Mesendoderm (in vitro differentiated cells): ENCODE data around the gene FANCE.
A peak's percentile ranks its signal among the peaks of the same experiment; 100 is the strongest.

Experiments
- DNase-seq: peaks from one replicate; pipeline ENCODE4 v3.0.0; 2013
- H2AK5ac ChIP-seq: 2 replicates; pipeline ENCODE4 v1.6.1; 2013; ENCODE audit warnings: low read length, inconsistent platforms
- H2BK120ac ChIP-seq: 2 replicates; pipeline ENCODE4 v1.6.1; 2013; ENCODE audit warnings: low read depth, mild to moderate bottlenecking, low read length, moderate library complexity, mixed read lengths
- H2BK15ac ChIP-seq: replicated peaks from 2 replicates; pipeline ENCODE4 v1.6.1; 2013; ENCODE audit warnings: low read depth, mild to moderate bottlenecking, moderate library complexity
- H2BK5ac ChIP-seq: 2 replicates; pipeline ENCODE4 v1.6.1; 2013; ENCODE audit warnings: low read length, inconsistent platforms
- H3K18ac ChIP-seq: 2 replicates; pipeline ENCODE4 v1.6.1; 2013; ENCODE audit warnings: mild to moderate bottlenecking, low read length, mixed read lengths
- H3K23ac ChIP-seq: one replicate; pipeline ENCODE4 v1.6.1; 2013; ENCODE audit warnings: low read length
- H3K27ac ChIP-seq: 2 replicates; pipeline ENCODE4 v1.5.1; 2013; ENCODE audit warnings: low read depth, mild to moderate bottlenecking, inconsistent platforms, low read length, moderate library complexity
- H3K27me3 ChIP-seq: 2 replicates; pipeline ENCODE4 v1.6.1; 2013; ENCODE audit warnings: low read length, control low read depth, mild to moderate bottlenecking, inconsistent platforms; ENCODE audit not compliant: insufficient read depth, poor library complexity
- H3K36me3 ChIP-seq: 2 replicates; pipeline ENCODE4 v1.6.1; 2013; ENCODE audit warnings: low read length, inconsistent platforms; ENCODE audit not compliant: control insufficient read depth, insufficient read depth
- H3K4ac ChIP-seq: one replicate; pipeline ENCODE4 v1.6.1; 2013; ENCODE audit warnings: low read depth, mild to moderate bottlenecking, low read length, moderate library complexity
- H3K4me1 ChIP-seq: 2 replicates; pipeline ENCODE4 v1.6.1; 2013; ENCODE audit warnings: low read depth, low read length, inconsistent platforms; ENCODE audit not compliant: control insufficient read depth
- H3K4me2 ChIP-seq: 2 replicates; pipeline ENCODE4 v1.6.1; 2013; ENCODE audit warnings: low read length
- H3K4me3 ChIP-seq: 2 replicates; pipeline ENCODE4 v1.5.1; 2013; ENCODE audit warnings: mild to moderate bottlenecking, low read length
- H3K56ac ChIP-seq: one replicate; pipeline ENCODE4 v1.6.1; 2013; ENCODE audit warnings: low read length
- H3K79me1 ChIP-seq: 2 replicates; pipeline ENCODE4 v1.6.1; 2013; ENCODE audit warnings: low read length, inconsistent platforms
- H3K79me2 ChIP-seq: 2 replicates; pipeline ENCODE4 v1.6.1; 2013; ENCODE audit warnings: mild to moderate bottlenecking, low read length; ENCODE audit not compliant: control insufficient read depth, insufficient read depth
- H3K9ac ChIP-seq: 2 replicates; pipeline ENCODE4 v1.6.1; 2013; ENCODE audit warnings: low read length, inconsistent platforms
- H4K5ac ChIP-seq: one replicate; pipeline ENCODE4 v1.6.1; 2013; ENCODE audit warnings: low read length
- H4K8ac ChIP-seq: one replicate; pipeline ENCODE4 v1.6.1; 2013; ENCODE audit warnings: low read depth, mild to moderate bottlenecking, control low read depth, low read length, moderate library complexity
- WGBS: extraction: QIAGEN DNeasy Blood & Tissue Kit; methylation state at CpG from one replicate; pipeline ENCODE4 v1.1.7; 2013; ENCODE audit warnings: low lambda C conversion rate, missing lambda C conversion rate; ENCODE audit not compliant: insufficient coverage; ENCODE audit errors: extremely low coverage; 5-methylcytosine and 5-hydroxymethylcytosine counted together

The FANCE gene

GRCh38 chr6:35493307-35493983, 41.3 kb downstream of the FANCE start:
- H2BK120ac ChIP-seq, result no peak overlapping the region
- H3K79me2 ChIP-seq, result peaks cover 56% of the 10 kb centered on the region
- H2BK5ac ChIP-seq, result no peak overlapping the region
- no peak overlapping the region for H4K8ac ChIP-seq
- no CpG with 5 or more reads among the region's 28 CpGs for WGBS
- DNase-seq, result no peak
- no peak overlapping the region for H2BK15ac ChIP-seq
- peak overlapping the region; percentile 48 for H3K9ac ChIP-seq
- H3K4me2 ChIP-seq, result no peak overlapping the region
- H3K4me1 ChIP-seq, result peaks cover 39% of the 10 kb centered on the region
- no peaks in the 10 kb centered on the region for H3K36me3 ChIP-seq
- H3K4ac ChIP-seq, result no peak overlapping the region
- H3K27me3 ChIP-seq, result no peaks in the 10 kb centered on the region
- no peak overlapping the region for H4K5ac ChIP-seq
- peak overlapping the region; percentile 18 for H2AK5ac ChIP-seq
- no peak overlapping the region for H3K18ac ChIP-seq
- peak overlapping the region; percentile 52 for H3K56ac ChIP-seq
- H3K27ac ChIP-seq, result no peak overlapping the region
- no peak overlapping the region for H3K23ac ChIP-seq
- H3K4me3 ChIP-seq, result no peak overlapping the region
- H3K79me1 ChIP-seq, result peaks cover 21% of the 10 kb centered on the region

- Histone ChIP-seq H3K4me1 (peaks cover 43% of the 10 kb centered on the region), H3K27ac (no peak overlapping the region), H2BK15ac (no peak overlapping the region), H3K4me2 (peak overlapping the region; percentile 26), H3K27me3 (no peaks in the 10 kb centered on the region), H3K9ac (peak overlapping the region; percentile 48), H3K56ac (peak overlapping the region; percentile 52), H3K36me3 (no peaks in the 10 kb centered on the region), H3K79me2 (peaks cover 54% of the 10 kb centered on the region), H3K79me1 (peaks cover 21% of the 10 kb centered on the region), H2BK120ac (no peak overlapping the region), H4K5ac (no peak overlapping the region), H3K4ac (no peak overlapping the region), H3K18ac (no peak overlapping the region), H2AK5ac (no peak overlapping the region), H3K4me3 (no peak overlapping the region), H3K23ac (no peak overlapping the region), H2BK5ac (no peak overlapping the region), H4K8ac (no peak overlapping the region)
- no CpG with 5 or more reads among the region's 4 CpGs for WGBS
- no peak for DNase-seq
Observed at GRCh38 chr6:35494161-35494563, 42.0 kb downstream of the FANCE start.

- Histone ChIP-seq H3K79me1 (peaks cover 19% of the 10 kb centered on the region), H3K18ac (peak overlapping the region; percentile 88), H2BK120ac (no peak overlapping the region), H3K27ac (no peak overlapping the region), H3K4me1 (peaks cover 39% of the 10 kb centered on the region), H3K79me2 (peaks cover 46% of the 10 kb centered on the region), H3K36me3 (no peaks in the 10 kb centered on the region), H4K8ac (no peak overlapping the region), H2AK5ac (no peak overlapping the region), H2BK5ac (no peak overlapping the region), H3K9ac (peak overlapping the region; percentile 87), H3K4ac (peak overlapping the region; percentile 75), H2BK15ac (no peak overlapping the region), H3K4me2 (peak overlapping the region; percentile 75), H3K23ac (no peak overlapping the region), H3K27me3 (no peaks in the 10 kb centered on the region), H4K5ac (no peak overlapping the region), H3K4me3 (peak overlapping the region; percentile 66), H3K56ac (peak overlapping the region; percentile 88)
- DNase-seq, result no peak
- WGBS, result no CpG with 5 or more reads among the region's 9 CpGs
Observed at GRCh38 chr6:35495258-35496035, 43.3 kb downstream of the FANCE start.

- Histone ChIP-seq H3K23ac (no peak overlapping the region), H3K27me3 (no peaks in the 10 kb centered on the region), H3K4me2 (peak overlapping the region; percentile 75), H3K4me1 (peaks cover 34% of the 10 kb centered on the region), H4K8ac (no peak overlapping the region), H4K5ac (no peak overlapping the region), H2BK5ac (no peak overlapping the region), H3K4me3 (peak overlapping the region; percentile 66), H2BK15ac (peak overlapping the region; percentile 37), H2AK5ac (no peak overlapping the region), H3K36me3 (no peaks in the 10 kb centered on the region), H3K79me1 (peaks cover 18% of the 10 kb centered on the region), H3K4ac (peak overlapping the region; percentile 75), H3K56ac (peak overlapping the region; percentile 88), H3K18ac (peak overlapping the region; percentile 88), H3K27ac (peak overlapping the region; percentile 62), H3K9ac (peak overlapping the region; percentile 87), H2BK120ac (peak overlapping the region; percentile 46), H3K79me2 (peaks cover 44% of the 10 kb centered on the region)
- DNase-seq, result peak; percentile 58
- no CpG with 5 or more reads among the region's 63 CpGs for WGBS
Observed at GRCh38 chr6:35496036-35496840, 44.1 kb downstream of the FANCE start.

DNA sequence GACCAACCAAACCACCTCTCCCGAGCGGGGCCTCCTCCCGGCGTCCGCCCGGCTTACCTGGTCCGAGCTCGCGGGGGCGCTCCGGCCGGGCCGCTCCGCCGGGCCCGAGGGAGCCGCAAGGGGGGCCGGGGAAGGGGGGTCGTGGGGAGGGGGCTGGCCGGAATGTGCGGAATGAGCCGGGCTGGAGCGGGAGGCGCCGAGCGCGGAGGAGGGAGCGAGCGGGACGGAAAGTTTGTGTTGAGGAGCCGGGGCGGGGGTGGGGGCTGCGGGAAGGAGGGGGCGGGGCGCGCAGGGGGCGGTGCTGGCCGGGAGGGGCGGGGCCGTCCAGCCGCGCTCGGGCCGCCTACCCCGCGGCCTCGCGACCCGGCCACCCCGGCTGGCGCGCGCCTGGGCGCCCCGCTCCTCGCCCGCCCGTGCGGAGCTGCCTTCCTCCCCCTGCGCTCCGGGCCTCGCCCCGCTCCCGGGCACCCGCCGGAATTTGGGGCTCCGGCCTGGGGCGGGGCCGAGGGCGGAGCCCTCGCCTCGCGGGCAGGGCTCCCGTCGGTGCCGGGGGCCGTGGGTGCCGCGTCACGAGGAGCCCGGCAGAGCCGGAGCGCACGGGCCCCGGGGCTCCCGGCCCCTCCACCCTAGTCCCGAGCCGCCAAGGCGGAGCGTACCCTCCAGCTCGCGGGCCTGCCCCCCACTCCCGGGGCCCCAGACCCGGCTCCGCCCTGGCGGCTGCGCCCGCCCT, 44.9 kb downstream of the FANCE start, which contains the start of gene TEAD3:
Gene TEAD3 (minus strand): TSS at position 239 of the 730 bp plus-strand sequence.
- no peaks in the 10 kb centered on the region for H3K27me3 ChIP-seq
- H4K5ac ChIP-seq, result no peak within 1 kb of the TSS
- peak within 1 kb of the TSS; percentile 93 for H3K9ac ChIP-seq
- peak within 1 kb of the TSS; percentile 37 for H2BK15ac ChIP-seq
- no peak within 1 kb of the TSS for H2AK5ac ChIP-seq
- H2BK5ac ChIP-seq, result peak within 1 kb of the TSS; percentile 81
- peak within 1 kb of the TSS; percentile 69 for H4K8ac ChIP-seq
- H3K4me3 ChIP-seq, result peak within 1 kb of the TSS; percentile 66
- H3K4me2 ChIP-seq, result peak within 1 kb of the TSS; percentile 76
- H3K79me1 ChIP-seq, result peaks cover 15% of the 10 kb centered on the region
- H2BK120ac ChIP-seq, result peak within 1 kb of the TSS; percentile 65
- H3K4ac ChIP-seq, result peak within 1 kb of the TSS; percentile 98
- no CpG with 5 or more reads among the region's 98 CpGs for WGBS
- peak within 1 kb of the TSS; percentile 51 for H3K23ac ChIP-seq
- DNase-seq, result peak; percentile 92
- peak within 1 kb of the TSS; percentile 99 for H3K18ac ChIP-seq
- H3K56ac ChIP-seq, result peak within 1 kb of the TSS; percentile 99
- peak within 1 kb of the TSS; percentile 93 for H3K27ac ChIP-seq
- peaks cover 36% of the 10 kb centered on the region for H3K79me2 ChIP-seq
- no peaks in the 10 kb centered on the region for H3K36me3 ChIP-seq
- H3K4me1 ChIP-seq, result peaks cover 27% of the 10 kb centered on the region
